Vagina (tissue), 2 donors: ENCODE results near the gene S100A2.

ENCODE experiments used
- CTCF ChIP-seq, 3 experiments: fragments of 450-650 bp in 2 of 3; fragments of 200-600 bp in 1 of 3; sonication (generic) in 1 of 3; IDR thresholded peaks; one replicate each; pipeline ENCODE4 v1.5.1; 2017 to 2019; ENCODE audit warnings: antibody characterized with exemption in 3 of 3, mild to moderate bottlenecking in 2 of 3, moderate library complexity in 2 of 3
- POLR2A ChIP-seq, 2 donors: fragments of 450-650 bp; IDR thresholded peaks; one replicate each; pipeline ENCODE4 v1.6.1; 2017; ENCODE audit warnings: antibody characterized with exemption in 2 of 2, mild to moderate bottlenecking in 2 of 2, moderate library complexity in 2 of 2
- POLR2AphosphoS5 ChIP-seq, 2 donors: sonication (generic); formaldehyde crosslinking; IDR thresholded peaks; one replicate each; pipeline ENCODE4 v1.9.0; 2017; ENCODE audit warnings: antibody characterized with exemption in 2 of 2, mild to moderate bottlenecking in 2 of 2, low read depth in 1 of 2; ENCODE audit not compliant: insufficient read depth in 1 of 2

GRCh38 chr1:153615406-153615805 is 49.8 kb upstream of the S100A2 start:
- TF ChIP-seq POLR2A (IDR thresholded peaks at IDR 0.05), result no peak
- no peak for TF ChIP-seq CTCF (IDR thresholded peaks at IDR 0.05)
- no peak for TF ChIP-seq POLR2AphosphoS5 (IDR thresholded peaks at IDR 0.05; ENCODE audit: insufficient read depth in 1 of 2, low read depth in 1 of 2)
